ENCODE measurements around the gene FSIP1.

Gene FSIP1

DNA sequence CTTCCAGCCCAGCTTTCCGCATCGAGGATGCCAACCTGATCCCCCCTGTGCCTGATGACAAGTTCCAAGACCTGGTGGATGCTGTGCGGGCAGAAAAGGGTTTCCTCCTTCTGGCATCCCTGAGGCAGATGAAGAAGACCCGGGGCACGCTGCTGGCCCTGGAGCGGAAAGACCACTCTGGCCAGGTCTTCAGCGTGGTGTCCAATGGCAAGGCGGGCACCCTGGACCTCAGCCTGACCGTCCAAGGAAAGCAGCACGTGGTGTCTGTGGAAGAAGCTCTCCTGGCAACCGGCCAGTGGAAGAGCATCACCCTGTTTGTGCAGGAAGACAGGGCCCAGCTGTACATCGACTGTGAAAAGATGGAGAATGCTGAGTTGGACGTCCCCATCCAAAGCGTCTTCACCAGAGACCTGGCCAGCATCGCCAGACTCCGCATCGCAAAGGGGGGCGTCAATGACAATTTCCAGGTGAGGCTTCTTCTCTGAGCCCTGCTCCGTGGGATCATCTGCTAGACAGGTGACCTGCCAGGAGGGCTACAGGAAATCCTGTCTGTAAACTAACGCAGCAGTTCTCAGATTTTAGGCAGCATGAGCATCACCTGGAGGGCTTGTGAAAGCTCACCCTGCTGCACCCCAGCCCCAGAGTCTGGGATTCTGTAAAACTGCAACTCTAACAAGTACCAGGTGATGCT, 200.2 kb downstream of the FSIP1 start:
- no peak for DNase-seq (ENCODE audit: low read depth)

GRCh38 chr15:39581793-39582285, 200.8 kb downstream of the FSIP1 start:
- DNase-seq (ENCODE audit: low read depth), result no peak

- DNase-seq (ENCODE audit: low read depth), result no peak
These were observed 201.3 kb downstream of the FSIP1 start for GRCh38 chr15:39581242-39581792.

- peak; percentile 87 for DNase-seq (ENCODE audit: low read depth)
These were observed 202.0 kb downstream of the FSIP1 start, which contains the start of gene THBS1 for GRCh38 chr15:39580485-39581241. THBS1 (plus strand) TSS chr15:39581079; CDS start chr15:39581858, 779 bp downstream.

DNA sequence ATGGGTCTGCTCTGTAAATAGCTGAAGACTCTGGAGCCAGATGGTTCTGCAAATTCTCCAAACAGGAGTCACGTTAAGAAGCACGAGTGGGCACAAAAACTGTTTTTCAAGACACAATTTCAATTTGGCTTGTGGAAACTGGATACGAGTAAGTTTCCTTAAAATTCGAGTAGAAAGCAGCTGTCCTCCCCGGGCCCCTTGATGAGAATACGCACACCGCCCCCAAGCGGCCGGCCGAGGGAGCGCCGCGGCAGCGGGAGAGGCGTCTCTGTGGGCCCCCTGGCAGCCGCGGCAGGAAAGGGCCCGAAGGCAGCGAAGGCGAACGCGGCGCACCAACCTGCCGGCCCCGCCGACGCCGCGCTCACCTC, 202.5 kb downstream of the FSIP1 start:
- peak; percentile 92 for DNase-seq (ENCODE audit: low read depth)

DNA sequence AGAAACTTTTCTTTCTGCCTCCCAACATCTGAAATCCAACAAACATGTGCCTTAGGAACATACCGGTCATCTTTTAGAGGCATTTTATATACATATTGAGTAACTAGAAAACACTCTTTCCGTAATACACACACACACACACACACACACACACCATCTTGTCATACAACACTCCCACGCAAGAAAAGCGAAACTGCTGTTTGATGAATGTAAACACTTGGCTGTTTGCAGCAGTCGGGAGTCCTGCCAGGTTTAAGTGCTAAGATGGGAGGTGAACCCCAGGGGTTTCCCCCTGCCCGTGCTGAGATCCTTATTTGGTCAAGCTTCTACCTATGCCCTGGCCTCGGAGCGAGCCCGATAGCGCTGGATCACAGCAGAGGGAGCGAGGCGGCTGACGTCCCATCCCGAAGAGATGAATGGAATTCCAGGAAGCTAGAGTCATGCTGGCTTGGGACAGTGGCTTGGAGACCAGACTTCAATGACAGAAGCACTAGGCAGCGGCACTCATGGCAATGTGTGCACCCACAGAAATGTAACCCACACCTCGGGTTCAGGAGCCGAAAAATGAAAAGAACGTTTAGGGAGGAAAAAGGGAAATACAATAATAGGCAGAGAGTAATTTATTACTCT, 203.0 kb downstream of the FSIP1 start:
- DNase-seq (ENCODE audit: low read depth), result peak; percentile 91

DNA sequence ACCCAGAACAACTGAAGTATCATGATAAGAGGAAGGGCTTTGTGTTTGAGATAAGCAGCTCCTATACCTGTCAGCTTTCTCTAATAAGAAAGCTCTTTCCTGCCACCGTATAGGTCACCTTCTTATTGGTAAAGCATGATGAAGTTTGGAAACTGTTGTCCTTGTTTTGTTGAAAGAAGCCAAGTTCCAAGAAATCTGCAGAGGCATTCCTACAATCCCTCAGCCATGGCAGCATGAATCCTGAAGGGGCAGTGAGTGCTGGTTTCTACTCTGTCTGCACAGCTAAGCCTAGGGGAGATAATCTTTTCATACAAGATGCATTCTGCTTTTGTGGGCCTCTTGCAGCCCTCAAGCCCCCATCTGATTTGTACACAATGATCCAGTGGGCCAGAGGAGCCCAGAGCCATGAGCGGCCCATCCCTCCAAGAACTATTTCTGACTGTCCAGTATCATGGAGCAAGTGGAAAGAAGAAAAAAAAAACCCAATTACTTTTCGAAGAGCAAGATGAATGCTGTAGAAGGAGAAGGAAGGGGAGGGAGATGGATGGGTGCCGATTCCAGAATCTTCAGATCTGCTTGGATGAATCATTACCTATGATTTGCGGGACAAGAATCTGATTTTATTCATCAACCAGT, 203.7 kb downstream of the FSIP1 start:
- no peak for DNase-seq (ENCODE audit: low read depth)

DNA sequence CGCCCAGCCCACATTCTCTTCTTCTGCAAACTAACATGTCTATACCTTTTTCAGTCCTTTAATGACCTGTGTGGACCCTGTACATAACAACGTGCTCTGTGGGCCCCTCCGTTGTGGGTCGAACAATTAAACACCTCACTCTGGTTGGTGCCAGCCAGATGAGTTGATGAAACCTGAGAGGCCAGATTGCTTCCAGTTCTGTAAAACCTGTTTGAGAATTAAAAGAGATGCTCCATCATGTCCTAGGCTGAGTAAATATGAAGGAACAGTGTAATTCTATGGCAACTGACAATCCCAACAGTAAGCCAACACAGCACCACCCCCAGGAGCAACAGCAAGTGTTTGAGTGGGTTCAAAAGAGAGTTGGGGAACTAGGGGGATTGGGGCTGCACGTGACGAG, 207.5 kb downstream of the FSIP1 start:
- DNase-seq (ENCODE audit: low read depth), result no peak

DNA sequence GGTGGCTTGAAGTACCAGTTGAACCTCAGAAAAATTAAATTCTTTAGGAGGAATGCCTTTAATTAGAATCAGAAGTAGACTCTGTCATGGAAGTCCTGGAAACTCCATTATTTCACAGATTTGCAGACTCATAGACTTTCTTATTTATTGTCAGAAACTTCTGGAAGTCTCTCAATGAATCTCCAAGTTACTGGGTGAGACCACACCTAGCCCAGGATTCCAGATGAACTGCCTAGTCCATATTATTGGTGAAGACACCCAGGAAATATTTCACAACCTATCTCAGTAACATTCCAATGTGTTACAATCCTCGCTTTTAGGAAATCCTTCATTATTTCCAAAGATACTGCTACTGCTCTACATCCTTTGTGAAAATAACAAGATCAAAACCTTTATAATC, 208.2 kb downstream of the FSIP1 start:
- no peak for DNase-seq (ENCODE audit: low read depth)

GRCh38 chr15:39573844-39574243, 208.8 kb downstream of the FSIP1 start:
- DNase-seq (ENCODE audit: low read depth), result no peak

- DNase-seq (ENCODE audit: low read depth), result no peak
These were observed 209.4 kb downstream of the FSIP1 start for GRCh38 chr15:39573287-39573686.

- no peak for DNase-seq (ENCODE audit: low read depth)
These were observed 216.8 kb downstream of the FSIP1 start for GRCh38 chr15:39565851-39566250.

GRCh38 chr15:39564972-39565665, 217.5 kb downstream of the FSIP1 start:
- no peak for DNase-seq (ENCODE audit: low read depth)

GRCh38 chr15:39558421-39558820, 224.2 kb downstream of the FSIP1 start:
- no peak for DNase-seq (ENCODE audit: low read depth)

DNA sequence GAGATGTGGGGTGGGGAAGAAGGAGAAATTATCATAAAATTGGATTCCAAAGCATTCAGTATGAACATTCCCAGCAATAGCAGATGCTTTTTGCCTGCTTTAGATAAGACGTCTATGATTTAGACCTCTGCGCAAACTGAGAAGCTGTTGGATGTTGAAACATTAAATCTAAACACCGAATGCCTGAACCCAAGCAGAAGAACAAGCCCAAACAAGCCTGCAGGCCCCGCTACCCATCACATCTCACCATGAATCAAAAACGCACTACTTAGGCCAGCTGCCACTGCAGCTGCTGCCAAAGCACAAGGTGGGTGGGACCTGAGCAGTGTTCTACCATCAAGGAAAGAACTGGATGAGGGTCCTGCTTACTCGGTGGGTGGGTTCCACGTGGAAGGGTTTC, 226.2 kb downstream of the FSIP1 start:
- no peak for DNase-seq (ENCODE audit: low read depth)

GRCh38 chr15:39555885-39556284, 226.8 kb downstream of the FSIP1 start:
- no peak for DNase-seq (ENCODE audit: low read depth)

DNA sequence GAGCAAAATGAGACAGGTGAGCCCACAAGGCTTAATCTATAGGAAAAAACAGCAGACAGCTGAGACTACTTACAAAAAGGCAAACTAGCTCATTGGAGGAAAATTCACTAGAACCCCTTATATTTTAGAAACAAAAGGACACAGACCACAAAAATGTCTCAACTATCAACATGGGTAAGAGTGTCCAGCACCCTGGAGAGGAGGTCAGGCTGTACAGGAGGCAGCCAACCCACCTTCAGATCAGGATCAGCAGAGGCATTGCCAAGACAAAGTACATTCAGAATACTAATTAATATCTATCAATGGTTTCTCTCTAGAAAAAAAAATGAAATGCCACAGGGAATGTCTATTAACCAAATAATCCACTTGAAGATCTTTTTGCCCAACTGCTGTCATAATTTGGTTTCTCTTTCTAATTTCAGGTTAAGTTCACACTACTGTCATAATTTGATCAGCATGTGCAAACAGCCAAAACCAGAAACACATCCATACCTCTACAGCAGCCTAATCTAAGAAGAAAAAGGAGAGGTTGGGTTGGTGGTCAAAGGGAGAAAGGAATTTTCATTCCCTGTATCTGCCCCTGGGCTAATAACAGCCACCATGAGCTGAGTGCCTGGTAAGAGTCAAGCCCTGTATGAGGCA, 227.8 kb downstream of the FSIP1 start:
- no peak for DNase-seq (ENCODE audit: low read depth)

DNA sequence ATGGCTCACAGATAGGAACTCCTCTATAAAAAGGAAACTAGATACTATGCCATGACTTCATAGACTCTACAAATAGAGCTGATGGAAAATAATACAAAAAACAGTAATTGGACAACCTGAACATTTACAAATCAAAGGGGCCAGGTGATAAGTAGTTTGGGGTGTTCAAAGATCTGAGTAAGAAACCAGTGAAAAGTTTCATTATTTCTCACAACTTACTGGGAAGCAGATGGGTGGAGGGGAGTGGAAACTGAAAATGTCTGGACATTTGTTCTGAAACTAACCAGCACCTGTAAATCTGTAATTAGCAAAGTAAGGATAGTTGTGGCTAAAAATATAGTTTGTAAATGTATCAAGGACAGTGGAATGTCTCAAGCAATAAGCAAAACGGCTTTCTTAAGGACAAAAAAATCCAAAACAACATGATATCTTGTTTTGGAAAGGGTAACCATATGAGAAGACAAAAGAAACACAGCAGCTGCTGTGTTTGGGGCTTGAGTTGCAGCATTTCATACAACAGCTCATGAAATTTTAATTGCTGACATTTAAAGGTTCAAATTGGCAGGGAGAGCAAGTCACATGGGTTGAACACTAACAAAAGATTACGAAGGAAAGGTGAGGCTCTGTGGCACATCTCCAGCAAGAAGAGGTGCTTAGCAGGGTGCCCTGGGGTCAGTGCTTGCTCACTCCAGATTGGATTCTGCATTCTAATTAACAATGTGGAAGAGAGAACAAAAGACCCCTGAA, 228.5 kb downstream of the FSIP1 start:
- DNase-seq (ENCODE audit: low read depth), result no peak

- no peak for DNase-seq (ENCODE audit: low read depth)
These were observed 230.1 kb downstream of the FSIP1 start for GRCh38 chr15:39552556-39552955.

DNA sequence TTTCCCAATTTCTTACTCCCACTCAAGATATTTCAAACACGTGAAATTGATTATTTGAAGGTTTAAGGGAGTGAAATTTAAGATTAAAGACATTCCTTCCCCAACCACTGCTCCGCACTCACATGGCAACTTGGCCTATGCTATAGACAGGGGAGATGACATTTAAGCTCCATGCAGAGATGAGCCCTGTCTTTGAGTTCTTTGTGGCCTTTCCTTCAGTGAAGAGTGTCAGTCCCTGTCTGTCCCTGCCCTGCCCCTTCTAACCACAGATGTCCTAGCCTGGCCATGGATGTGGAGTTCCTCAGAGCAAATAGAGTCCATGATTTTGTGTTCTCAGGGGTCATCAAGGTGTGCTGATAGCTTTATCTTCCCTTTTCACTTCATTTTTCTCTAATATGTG, 231.2 kb downstream of the FSIP1 start:
- no peak for DNase-seq (ENCODE audit: low read depth)

All from HS-27A (cell line).